H1 (cell line): ENCODE measurements around the gene SHLD3. TPM values are rescaled to one million over a fixed set of nuclear protein-coding genes. Genes with fewer than 3 reads are reported as not detected.

Experiments used
- ASH2L ChIP-seq: fragments of 200-600, 300-600 bp; sonication (generic); IDR thresholded peaks from one replicate; pipeline ENCODE4 v1.7.1; 2017; ENCODE audit warnings: low read length
- BACH1 ChIP-seq: IDR thresholded peaks from 2 replicates; pipeline ENCODE4 v1.6.1; 2012; ENCODE audit warnings: low read length, improper control_type of control experiment
- CREB1 ChIP-seq: IDR thresholded peaks from 2 replicates; pipeline ENCODE4 v1.6.1; 2012; ENCODE audit warnings: inconsistent platforms
- EZH2 ChIP-seq: fragments of 200-600 bp; sonication (generic); IDR thresholded peaks from 2 replicates; pipeline ENCODE4 v1.7.1; 2012; ENCODE audit warnings: low read depth, mild to moderate bottlenecking, moderate library complexity, low read length, inconsistent platforms; ENCODE audit not compliant: severe bottlenecking
- HDAC2 ChIP-seq, 2 experiments: fragments of 300-600 bp in 1 of 2; sonication (generic) in 1 of 2; IDR thresholded peaks; 2 replicates each; pipeline ENCODE4 v1.6.1; 2011 to 2012; ENCODE audit warnings: low read depth in 2 of 2, low read length in 2 of 2, mild to moderate bottlenecking in 2 of 2, moderate library complexity in 2 of 2, borderline replicate concordance in 1 of 2, inconsistent platforms in 1 of 2
- KDM5A ChIP-seq: fragments of 200-600 bp; IDR thresholded peaks from 2 replicates; pipeline ENCODE4 v1.7.1; 2012; ENCODE audit warnings: mild to moderate bottlenecking, low read length, inconsistent platforms, mixed read lengths
- RNF2 ChIP-seq: fragments of 200-900, 300-1000 bp; sonication (generic); IDR thresholded peaks from 2 replicates; pipeline ENCODE4 v1.7.1; 2016; ENCODE audit warnings: borderline replicate concordance, low read depth, mild to moderate bottlenecking, antibody characterized with exemption, low read length; ENCODE audit not compliant: poor library complexity, severe bottlenecking; ENCODE audit errors: missing control alignments
- SIRT6 ChIP-seq: IDR thresholded peaks from one replicate; pipeline ENCODE4 v1.7.1; 2012; ENCODE audit warnings: low read length, inconsistent platforms
- ZNF274 ChIP-seq: IDR thresholded peaks from 2 replicates; pipeline ENCODE4 v1.7.0; 2012; ENCODE audit warnings: low read length, borderline replicate concordance; ENCODE audit errors: extremely low read depth
- polyA plus RNA-seq, 7 experiments: library from polyadenylated mRNA; depleted of rRNA in 3 of 7; stranded (reverse) in 5 of 7; unstranded in 2 of 7; fragments of >200 nt in 5 of 7; fragments of 200-250 nt in 2 of 7; gene quantifications; 1 replicate in 5 of 7; 2 replicates in 1 of 7; 4 replicates in 1 of 7; pipeline versions ENCODE4 v1.2.1 to v1.2.3, GENCODE V29; 2011 to 2013; ENCODE audit warnings: missing spikeins in 2 of 7, mixed read lengths in 2 of 7
- total RNA-seq: library from RNA; stranded (reverse); fragmentation: NEBNext Ultra II Directional; extraction: Animal tissue kit (Norgen Biotek cat#: 25700); gene quantifications from 2 replicates; pipeline ENCODE4 v1.2.1, GENCODE V29; 2021
- TF ChIP-seq, protein P1 (sequence below): fragments of 300-600 bp; sonication (generic); IDR thresholded peaks from 2 replicates; pipeline ENCODE4 v1.7.1; 2012; ENCODE audit warnings: low read length, moderate library complexity, mild to moderate bottlenecking, inconsistent platforms; ENCODE audit not compliant: insufficient replicate concordance
- TF ChIP-seq, protein P2 (sequence below): IDR thresholded peaks from 2 replicates; pipeline ENCODE4 v1.6.1; 2011; ENCODE audit warnings: low read length, improper control_type of control experiment

The SHLD3 gene
- total and polyA plus RNA-seq, 2 of the 8 experiments (the other 6 are each of a cell fraction or from before 2014, with no cell fraction given) = 1.9 to 3.2 TPM

DNA sequence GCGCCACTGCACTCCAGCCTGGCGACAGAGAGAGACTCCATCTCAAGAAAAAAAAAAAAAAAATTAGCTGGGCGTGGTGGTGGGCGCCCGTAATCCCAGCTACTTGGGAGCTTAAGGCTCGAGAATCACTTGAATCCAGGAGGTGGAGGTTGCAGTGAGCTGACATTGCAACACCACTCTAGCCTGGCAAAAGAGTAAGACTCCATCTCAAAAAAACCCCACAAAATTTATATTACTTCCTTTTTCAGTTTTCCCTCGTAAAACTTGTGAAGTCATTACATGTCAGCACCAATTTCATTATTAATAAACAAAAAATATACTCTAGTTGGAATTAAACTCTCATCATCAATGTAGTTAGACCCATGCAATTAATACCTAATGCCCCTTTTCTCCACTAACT lies 43.9 kb downstream of the SHLD3 start (continued):
- TF ChIP-seq, protein P1, sequence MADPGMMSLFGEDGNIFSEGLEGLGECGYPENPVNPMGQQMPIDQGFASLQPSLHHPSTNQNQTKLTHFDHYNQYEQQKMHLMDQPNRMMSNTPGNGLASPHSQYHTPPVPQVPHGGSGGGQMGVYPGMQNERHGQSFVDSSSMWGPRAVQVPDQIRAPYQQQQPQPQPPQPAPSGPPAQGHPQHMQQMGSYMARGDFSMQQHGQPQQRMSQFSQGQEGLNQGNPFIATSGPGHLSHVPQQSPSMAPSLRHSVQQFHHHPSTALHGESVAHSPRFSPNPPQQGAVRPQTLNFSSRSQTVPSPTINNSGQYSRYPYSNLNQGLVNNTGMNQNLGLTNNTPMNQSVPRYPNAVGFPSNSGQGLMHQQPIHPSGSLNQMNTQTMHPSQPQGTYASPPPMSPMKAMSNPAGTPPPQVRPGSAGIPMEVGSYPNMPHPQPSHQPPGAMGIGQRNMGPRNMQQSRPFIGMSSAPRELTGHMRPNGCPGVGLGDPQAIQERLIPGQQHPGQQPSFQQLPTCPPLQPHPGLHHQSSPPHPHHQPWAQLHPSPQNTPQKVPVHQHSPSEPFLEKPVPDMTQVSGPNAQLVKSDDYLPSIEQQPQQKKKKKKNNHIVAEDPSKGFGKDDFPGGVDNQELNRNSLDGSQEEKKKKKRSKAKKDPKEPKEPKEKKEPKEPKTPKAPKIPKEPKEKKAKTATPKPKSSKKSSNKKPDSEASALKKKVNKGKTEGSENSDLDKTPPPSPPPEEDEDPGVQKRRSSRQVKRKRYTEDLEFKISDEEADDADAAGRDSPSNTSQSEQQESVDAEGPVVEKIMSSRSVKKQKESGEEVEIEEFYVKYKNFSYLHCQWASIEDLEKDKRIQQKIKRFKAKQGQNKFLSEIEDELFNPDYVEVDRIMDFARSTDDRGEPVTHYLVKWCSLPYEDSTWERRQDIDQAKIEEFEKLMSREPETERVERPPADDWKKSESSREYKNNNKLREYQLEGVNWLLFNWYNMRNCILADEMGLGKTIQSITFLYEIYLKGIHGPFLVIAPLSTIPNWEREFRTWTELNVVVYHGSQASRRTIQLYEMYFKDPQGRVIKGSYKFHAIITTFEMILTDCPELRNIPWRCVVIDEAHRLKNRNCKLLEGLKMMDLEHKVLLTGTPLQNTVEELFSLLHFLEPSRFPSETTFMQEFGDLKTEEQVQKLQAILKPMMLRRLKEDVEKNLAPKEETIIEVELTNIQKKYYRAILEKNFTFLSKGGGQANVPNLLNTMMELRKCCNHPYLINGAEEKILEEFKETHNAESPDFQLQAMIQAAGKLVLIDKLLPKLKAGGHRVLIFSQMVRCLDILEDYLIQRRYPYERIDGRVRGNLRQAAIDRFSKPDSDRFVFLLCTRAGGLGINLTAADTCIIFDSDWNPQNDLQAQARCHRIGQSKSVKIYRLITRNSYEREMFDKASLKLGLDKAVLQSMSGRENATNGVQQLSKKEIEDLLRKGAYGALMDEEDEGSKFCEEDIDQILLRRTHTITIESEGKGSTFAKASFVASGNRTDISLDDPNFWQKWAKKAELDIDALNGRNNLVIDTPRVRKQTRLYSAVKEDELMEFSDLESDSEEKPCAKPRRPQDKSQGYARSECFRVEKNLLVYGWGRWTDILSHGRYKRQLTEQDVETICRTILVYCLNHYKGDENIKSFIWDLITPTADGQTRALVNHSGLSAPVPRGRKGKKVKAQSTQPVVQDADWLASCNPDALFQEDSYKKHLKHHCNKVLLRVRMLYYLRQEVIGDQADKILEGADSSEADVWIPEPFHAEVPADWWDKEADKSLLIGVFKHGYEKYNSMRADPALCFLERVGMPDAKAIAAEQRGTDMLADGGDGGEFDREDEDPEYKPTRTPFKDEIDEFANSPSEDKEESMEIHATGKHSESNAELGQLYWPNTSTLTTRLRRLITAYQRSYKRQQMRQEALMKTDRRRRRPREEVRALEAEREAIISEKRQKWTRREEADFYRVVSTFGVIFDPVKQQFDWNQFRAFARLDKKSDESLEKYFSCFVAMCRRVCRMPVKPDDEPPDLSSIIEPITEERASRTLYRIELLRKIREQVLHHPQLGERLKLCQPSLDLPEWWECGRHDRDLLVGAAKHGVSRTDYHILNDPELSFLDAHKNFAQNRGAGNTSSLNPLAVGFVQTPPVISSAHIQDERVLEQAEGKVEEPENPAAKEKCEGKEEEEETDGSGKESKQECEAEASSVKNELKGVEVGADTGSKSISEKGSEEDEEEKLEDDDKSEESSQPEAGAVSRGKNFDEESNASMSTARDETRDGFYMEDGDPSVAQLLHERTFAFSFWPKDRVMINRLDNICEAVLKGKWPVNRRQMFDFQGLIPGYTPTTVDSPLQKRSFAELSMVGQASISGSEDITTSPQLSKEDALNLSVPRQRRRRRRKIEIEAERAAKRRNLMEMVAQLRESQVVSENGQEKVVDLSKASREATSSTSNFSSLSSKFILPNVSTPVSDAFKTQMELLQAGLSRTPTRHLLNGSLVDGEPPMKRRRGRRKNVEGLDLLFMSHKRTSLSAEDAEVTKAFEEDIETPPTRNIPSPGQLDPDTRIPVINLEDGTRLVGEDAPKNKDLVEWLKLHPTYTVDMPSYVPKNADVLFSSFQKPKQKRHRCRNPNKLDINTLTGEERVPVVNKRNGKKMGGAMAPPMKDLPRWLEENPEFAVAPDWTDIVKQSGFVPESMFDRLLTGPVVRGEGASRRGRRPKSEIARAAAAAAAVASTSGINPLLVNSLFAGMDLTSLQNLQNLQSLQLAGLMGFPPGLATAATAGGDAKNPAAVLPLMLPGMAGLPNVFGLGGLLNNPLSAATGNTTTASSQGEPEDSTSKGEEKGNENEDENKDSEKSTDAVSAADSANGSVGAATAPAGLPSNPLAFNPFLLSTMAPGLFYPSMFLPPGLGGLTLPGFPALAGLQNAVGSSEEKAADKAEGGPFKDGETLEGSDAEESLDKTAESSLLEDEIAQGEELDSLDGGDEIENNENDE = no peak
- TF ChIP-seq KDM5A (no peak), EZH2 (no peak), SIRT6 (no peak), ASH2L (no peak), ZNF274 (no peak), CREB1 (no peak), HDAC2 (IDR thresholded peaks at IDR 0.05; ENCODE audit: borderline replicate concordance in 1 of 2, low read depth in 2 of 2, low read length in 2 of 2) (no peak), RNF2 (no peak), BACH1 (no peak)
- TF ChIP-seq, protein P2, sequence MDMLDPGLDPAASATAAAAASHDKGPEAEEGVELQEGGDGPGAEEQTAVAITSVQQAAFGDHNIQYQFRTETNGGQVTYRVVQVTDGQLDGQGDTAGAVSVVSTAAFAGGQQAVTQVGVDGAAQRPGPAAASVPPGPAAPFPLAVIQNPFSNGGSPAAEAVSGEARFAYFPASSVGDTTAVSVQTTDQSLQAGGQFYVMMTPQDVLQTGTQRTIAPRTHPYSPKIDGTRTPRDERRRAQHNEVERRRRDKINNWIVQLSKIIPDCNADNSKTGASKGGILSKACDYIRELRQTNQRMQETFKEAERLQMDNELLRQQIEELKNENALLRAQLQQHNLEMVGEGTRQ = no peak
